Body of pancreas (tissue), 4 donors: ENCODE measurements around the gene HOOK2.

ENCODE experiments used
- POLR2A ChIP-seq, 3 donors: fragments of 450-650 bp; IDR thresholded peaks; one replicate each; pipeline ENCODE4 v1.6.1; 2016; ENCODE audit warnings: antibody characterized with exemption in 3 of 3, mild to moderate bottlenecking in 2 of 3
- TF ChIP-seq, protein P1 (sequence below), 7 experiments: fragments of 450-650 bp in 4 of 7; fragments of 200-600 bp in 3 of 7; sonication (generic) in 3 of 7; IDR thresholded peaks; one replicate each; pipeline ENCODE4 v1.5.1; 2016 to 2019; ENCODE audit warnings: antibody characterized with exemption in 7 of 7

DNA sequence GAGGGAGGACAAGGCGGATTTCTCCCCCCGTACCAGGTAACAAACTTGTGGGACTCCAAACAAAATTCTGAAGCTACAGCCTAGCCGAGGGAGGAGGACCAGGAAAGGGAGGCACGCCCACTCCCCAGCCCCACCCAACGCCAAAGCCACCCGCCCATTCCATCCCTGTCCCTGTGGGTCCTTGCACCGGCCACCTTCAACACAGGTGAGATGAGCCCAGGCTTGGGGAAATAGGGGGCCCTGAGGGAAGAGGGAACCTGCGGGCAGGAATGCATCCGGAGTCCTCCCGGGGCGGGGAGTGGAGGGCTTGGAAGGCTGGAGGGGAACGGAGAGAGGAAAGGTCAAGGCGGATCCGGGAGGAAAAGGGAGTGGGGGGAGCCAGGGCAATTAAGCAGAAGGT is 23.7 kb downstream of the HOOK2 start, which contains the start of gene BEST2:
- TF ChIP-seq, protein P1, sequence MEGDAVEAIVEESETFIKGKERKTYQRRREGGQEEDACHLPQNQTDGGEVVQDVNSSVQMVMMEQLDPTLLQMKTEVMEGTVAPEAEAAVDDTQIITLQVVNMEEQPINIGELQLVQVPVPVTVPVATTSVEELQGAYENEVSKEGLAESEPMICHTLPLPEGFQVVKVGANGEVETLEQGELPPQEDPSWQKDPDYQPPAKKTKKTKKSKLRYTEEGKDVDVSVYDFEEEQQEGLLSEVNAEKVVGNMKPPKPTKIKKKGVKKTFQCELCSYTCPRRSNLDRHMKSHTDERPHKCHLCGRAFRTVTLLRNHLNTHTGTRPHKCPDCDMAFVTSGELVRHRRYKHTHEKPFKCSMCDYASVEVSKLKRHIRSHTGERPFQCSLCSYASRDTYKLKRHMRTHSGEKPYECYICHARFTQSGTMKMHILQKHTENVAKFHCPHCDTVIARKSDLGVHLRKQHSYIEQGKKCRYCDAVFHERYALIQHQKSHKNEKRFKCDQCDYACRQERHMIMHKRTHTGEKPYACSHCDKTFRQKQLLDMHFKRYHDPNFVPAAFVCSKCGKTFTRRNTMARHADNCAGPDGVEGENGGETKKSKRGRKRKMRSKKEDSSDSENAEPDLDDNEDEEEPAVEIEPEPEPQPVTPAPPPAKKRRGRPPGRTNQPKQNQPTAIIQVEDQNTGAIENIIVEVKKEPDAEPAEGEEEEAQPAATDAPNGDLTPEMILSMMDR (IDR thresholded peaks at IDR 0.05) = no peak
- TF ChIP-seq POLR2A (IDR thresholded peaks at IDR 0.05) = no peak
